Calu3 (cell line): Measurements from ENCODE around the gene NR1H3. TPM values are rescaled to one million over a fixed set of nuclear protein-coding genes. Genes with fewer than 3 reads are reported as not detected.

ENCODE experiments used
- BruUV-seq: library from RNA; stranded (reverse); fragments of 400-500 nt; replicated peaks from 2 replicates; lab custom pipeline; 2021; lab: Mats Ljungman, UMichigan
- CTCF ChIA-PET: fragments of 300-600 bp; sonication (Branson Sonifier 250); formaldehyde crosslinking; loops from one replicate; lab custom pipeline; 2022; ENCODE audit warnings: antibody characterized with exemption; lab: Charles Lee
- DNase-seq: peaks from one replicate; pipeline ENCODE4 v3.0.0; 2022
- H3K27ac Mint-ChIP-seq: one replicate; pipeline ENCODE4 v1.8.0; 2022; ENCODE audit warnings: mixed read lengths; ENCODE audit not compliant: unreplicated experiment
- H3K27me3 Mint-ChIP-seq: one replicate; pipeline ENCODE4 v1.8.0; 2022; ENCODE audit warnings: mixed read lengths; ENCODE audit not compliant: unreplicated experiment
- H3K36me3 Mint-ChIP-seq: one replicate; pipeline ENCODE4 v1.8.0; 2022; ENCODE audit warnings: mild to moderate bottlenecking, moderate library complexity, mixed read lengths; ENCODE audit not compliant: insufficient read depth, unreplicated experiment
- H3K4me1 Mint-ChIP-seq: one replicate; pipeline ENCODE4 v1.8.0; 2022; ENCODE audit warnings: mild to moderate bottlenecking, low read depth, mixed read lengths; ENCODE audit not compliant: unreplicated experiment
- H3K4me3 Mint-ChIP-seq: one replicate; pipeline ENCODE4 v1.8.0; 2022; ENCODE audit warnings: mild to moderate bottlenecking, low read depth, moderate library complexity, mixed read lengths; ENCODE audit not compliant: unreplicated experiment
- H3K9me3 Mint-ChIP-seq: one replicate; pipeline ENCODE4 v1.8.0; 2022; ENCODE audit warnings: low read depth, mixed read lengths; ENCODE audit not compliant: unreplicated experiment
- intact Hi-C: fragments of 100-400 bp; cut with micrococcal nuclease; formaldehyde crosslinking; loops from one replicate; pipeline ENCODE4 v1.10.0; 2022; ENCODE audit not compliant: unreplicated experiment
- total RNA-seq: library from RNA; stranded (reverse); gene quantifications from 2 replicates; pipeline ENCODE4 v1.2.3, GENCODE V29; 2022
- TF ChIP-seq, protein P1 (sequence below): fragments of 200-600 bp; IDR thresholded peaks from one replicate; pipeline ENCODE4 v1.8.0; 2022; ENCODE audit warnings: antibody characterized with exemption; ENCODE audit not compliant: unreplicated experiment

Gene NR1H3
- total RNA-seq, 1 experiment from 2014 or later: 14.2 TPM

DNA sequence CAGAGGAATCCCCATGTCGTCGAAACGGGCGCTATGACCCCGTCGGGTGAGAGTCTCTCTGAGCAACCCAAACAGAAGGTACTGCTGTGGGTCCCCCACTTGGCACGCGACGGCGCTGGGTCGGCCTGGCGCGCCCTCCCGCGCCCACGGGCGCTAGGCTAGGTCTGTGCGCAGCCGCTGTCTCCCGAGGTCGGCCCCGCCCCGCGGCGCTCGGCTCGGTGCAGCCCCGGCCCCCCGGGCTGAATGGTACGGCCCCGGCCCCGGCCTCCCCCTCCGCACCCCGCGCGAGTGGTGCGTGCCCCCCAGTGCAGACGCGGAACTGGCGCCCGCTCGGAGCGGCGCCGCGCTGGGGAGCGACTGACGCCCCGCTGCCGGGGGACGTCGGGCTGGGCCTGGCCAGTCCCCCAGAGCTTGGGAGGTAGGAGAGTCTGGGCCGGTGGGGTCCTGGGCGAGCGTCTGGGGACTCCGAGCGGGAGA lies 12.1 kb downstream of the NR1H3 start, which contains the start of gene MADD:
Gene MADD, plus strand, starts transcription at position 305 of the 477 bp plus-strand sequence.
- Mint-ChIP-seq H3K27me3 (no peaks in the 10 kb centered on the region), H3K9me3 (no peaks in the 10 kb centered on the region), H3K36me3 (peaks cover 33% of the 10 kb centered on the region), H3K4me3 (peak within 1 kb of the TSS; percentile 59), H3K27ac (peak within 1 kb of the TSS; percentile 95), H3K4me1 (peaks cover 33% of the 10 kb centered on the region)
- intact Hi-C loops: loop anchor here (5.0 kb wide), 1 partner anchor 77 kb away; no protein-coding TSS in a partner anchor
- DNase-seq: peak; percentile 88
- TF ChIP-seq, protein P1, sequence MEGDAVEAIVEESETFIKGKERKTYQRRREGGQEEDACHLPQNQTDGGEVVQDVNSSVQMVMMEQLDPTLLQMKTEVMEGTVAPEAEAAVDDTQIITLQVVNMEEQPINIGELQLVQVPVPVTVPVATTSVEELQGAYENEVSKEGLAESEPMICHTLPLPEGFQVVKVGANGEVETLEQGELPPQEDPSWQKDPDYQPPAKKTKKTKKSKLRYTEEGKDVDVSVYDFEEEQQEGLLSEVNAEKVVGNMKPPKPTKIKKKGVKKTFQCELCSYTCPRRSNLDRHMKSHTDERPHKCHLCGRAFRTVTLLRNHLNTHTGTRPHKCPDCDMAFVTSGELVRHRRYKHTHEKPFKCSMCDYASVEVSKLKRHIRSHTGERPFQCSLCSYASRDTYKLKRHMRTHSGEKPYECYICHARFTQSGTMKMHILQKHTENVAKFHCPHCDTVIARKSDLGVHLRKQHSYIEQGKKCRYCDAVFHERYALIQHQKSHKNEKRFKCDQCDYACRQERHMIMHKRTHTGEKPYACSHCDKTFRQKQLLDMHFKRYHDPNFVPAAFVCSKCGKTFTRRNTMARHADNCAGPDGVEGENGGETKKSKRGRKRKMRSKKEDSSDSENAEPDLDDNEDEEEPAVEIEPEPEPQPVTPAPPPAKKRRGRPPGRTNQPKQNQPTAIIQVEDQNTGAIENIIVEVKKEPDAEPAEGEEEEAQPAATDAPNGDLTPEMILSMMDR: no peak
- BruUV-seq: no TSS peak
- CTCF ChIA-PET: interaction anchor here (1.5 kb wide), 1 partner anchor 11 kb away, joined by 7 read pairs; no protein-coding TSS in a partner anchor

- Mint-ChIP-seq H3K27ac (no peak overlapping the region), H3K36me3 (peaks cover 34% of the 10 kb centered on the region), H3K4me3 (peak overlapping the region; percentile 59), H3K27me3 (no peaks in the 10 kb centered on the region), H3K4me1 (peaks cover 33% of the 10 kb centered on the region), H3K9me3 (no peaks in the 10 kb centered on the region)
- intact Hi-C loops: loop anchor here (5.0 kb wide), 1 partner anchor 77 kb away; no protein-coding TSS in a partner anchor
- DNase-seq: no peak
- CTCF ChIA-PET: interaction anchor here (1.1 to 1.5 kb wide), 2 partner anchors 11 to 91 kb away, joined by 3 to 7 read pairs; no protein-coding TSS in a partner anchor
- BruUV-seq: no TSS peak
- TF ChIP-seq, protein P1: no peak
Measured at GRCh38 chr11:47270331-47271271, 12.8 kb downstream of the NR1H3 start.

DNA sequence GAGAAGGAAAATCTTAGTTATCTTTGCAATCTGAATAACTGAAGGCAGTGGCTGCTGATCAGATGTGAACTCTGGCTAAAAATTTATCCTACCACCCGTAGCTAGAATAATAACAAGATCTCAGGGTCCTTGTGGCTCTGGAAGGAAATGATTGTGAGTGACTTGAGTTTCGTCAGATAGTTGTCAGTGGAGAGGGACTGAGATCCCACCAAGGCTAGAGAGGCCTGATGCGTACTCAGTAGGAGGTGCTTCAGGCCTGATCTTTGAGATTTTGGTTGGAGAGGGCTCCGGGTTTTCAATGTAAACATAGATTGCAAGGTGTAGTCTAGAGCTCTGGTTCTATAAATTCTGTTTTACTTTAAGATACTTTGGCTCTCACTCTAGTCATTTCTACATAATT lies 13.5 kb downstream of the NR1H3 start:
- BruUV-seq: TSS peak; percentile 39
- TF ChIP-seq, protein P1: no peak
- CTCF ChIA-PET: interaction anchor here (1.1 to 1.5 kb wide), 2 partner anchors 12 to 92 kb away, joined by 3 to 7 read pairs; no protein-coding TSS in a partner anchor
- no peak for DNase-seq
- Mint-ChIP-seq H3K36me3 (peaks cover 41% of the 10 kb centered on the region), H3K27ac (no peak overlapping the region), H3K9me3 (no peaks in the 10 kb centered on the region), H3K4me1 (peaks cover 33% of the 10 kb centered on the region), H3K4me3 (peak overlapping the region; percentile 59), H3K27me3 (no peaks in the 10 kb centered on the region)
- intact Hi-C loops: loop anchor here (5.0 kb wide), 1 partner anchor 76 kb away; no protein-coding TSS in a partner anchor

GRCh38 chr11:47271961-47272661 lies 14.3 kb downstream of the NR1H3 start:
- H3K4me1 Mint-ChIP-seq: peaks cover 33% of the 10 kb centered on the region
- intact Hi-C loops: loop anchor here (5.0 kb wide), 1 partner anchor 75 kb away; no protein-coding TSS in a partner anchor
- no peaks in the 10 kb centered on the region for H3K27me3 Mint-ChIP-seq
- no peak overlapping the region for H3K4me3 Mint-ChIP-seq
- CTCF ChIA-PET: no interaction called here
- no TSS peak for BruUV-seq
- no peaks in the 10 kb centered on the region for H3K9me3 Mint-ChIP-seq
- no peak overlapping the region for H3K27ac Mint-ChIP-seq
- no peak for DNase-seq
- H3K36me3 Mint-ChIP-seq: peaks cover 42% of the 10 kb centered on the region
- TF ChIP-seq, protein P1: no peak
